CD4-positive, alpha-beta T cell treated with Interleukin-2 at 100 ng/mL for 4 hours (primary cell): ENCODE results near the gene FAM204A.

Source experiments
- DNase-seq: peaks from one replicate; pipeline ENCODE4 v3.0.0-alpha.2; 2020; ENCODE audit warnings: low spot score

FAM204A gene

GRCh38 chr10:118282670-118283069 lies 59.5 kb downstream of the FAM204A start:
- no peak for DNase-seq

GRCh38 chr10:118278649-118279048 lies 63.5 kb downstream of the FAM204A start:
- DNase-seq, result no peak

- no peak for DNase-seq
Observed at GRCh38 chr10:118277871-118278270, 64.3 kb downstream of the FAM204A start.

- no peak for DNase-seq
Observed at GRCh38 chr10:118276727-118277126, 65.4 kb downstream of the FAM204A start.

DNA sequence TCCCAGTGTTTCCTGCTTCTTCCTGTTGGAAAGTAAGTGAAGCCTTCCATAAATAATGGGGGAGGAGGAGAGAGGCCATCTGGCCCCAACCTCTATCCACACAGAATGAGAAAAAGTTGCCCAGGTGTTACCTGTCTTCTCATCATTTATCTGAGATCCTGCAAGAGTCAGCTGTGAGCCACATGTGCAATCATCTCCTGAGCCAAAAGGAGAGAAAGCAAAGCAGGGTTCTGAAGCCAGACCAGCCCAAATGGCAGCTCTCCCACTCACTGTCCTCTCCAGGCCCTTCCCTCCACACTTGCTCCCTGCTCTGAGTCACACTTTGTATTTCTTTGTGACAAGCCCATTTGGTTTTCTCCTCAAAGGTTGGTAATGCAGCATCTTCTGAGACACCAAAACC lies 65.9 kb downstream of the FAM204A start:
- DNase-seq, result no peak

- no peak for DNase-seq
Observed at GRCh38 chr10:118273662-118274061, 68.5 kb downstream of the FAM204A start.

- DNase-seq, result no peak
Observed at GRCh38 chr10:118272767-118273166, 69.4 kb downstream of the FAM204A start.

- no peak for DNase-seq
Observed at GRCh38 chr10:118272149-118272721, 69.9 kb downstream of the FAM204A start.

DNA sequence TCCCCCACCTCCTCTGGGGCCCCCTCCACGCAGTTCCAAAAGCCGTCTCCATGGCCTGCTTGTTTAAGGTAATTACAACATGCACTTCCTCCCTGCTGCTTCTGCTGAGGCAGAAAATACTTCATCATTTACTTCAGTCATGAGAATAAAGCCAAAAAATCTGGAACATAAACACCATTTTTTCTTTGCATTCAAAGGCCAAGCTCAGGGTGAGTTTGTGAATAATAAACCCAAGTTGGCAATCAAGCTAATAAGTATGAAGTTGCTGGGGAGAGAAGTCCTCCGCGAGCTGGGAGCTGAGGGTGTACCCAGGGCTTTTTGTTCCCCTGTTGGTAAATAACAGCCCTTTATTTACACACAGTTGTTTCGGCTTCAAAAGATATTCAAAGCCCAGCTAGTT lies 70.5 kb downstream of the FAM204A start:
- DNase-seq, result no peak

GRCh38 chr10:118266098-118266748 lies 75.9 kb downstream of the FAM204A start:
- DNase-seq, result no peak

- no peak for DNase-seq
Observed at GRCh38 chr10:118264838-118265470, 77.2 kb downstream of the FAM204A start.

GRCh38 chr10:118264252-118264651 lies 77.9 kb downstream of the FAM204A start:
- no peak for DNase-seq

DNA sequence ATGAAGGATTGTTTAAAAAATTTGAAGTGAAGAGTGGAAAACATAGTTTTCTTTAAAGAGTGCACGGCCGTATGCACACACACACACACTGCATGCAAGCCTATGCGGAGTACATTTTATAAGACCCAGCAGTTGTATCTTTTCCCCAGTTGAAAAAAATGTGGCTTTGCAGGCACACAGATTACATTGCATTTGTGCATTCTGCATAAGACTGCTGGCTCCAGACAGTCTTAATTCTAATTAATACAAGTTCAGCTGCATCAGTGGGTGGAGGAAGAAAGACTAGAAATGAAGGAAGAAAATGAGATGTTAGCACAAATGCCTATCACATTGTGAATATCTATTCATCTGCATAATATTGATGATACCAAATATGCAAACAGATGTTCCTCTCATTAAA lies 79.6 kb downstream of the FAM204A start:
- no peak for DNase-seq

- no peak for DNase-seq
Observed at GRCh38 chr10:118259288-118259906, 82.7 kb downstream of the FAM204A start.

DNA sequence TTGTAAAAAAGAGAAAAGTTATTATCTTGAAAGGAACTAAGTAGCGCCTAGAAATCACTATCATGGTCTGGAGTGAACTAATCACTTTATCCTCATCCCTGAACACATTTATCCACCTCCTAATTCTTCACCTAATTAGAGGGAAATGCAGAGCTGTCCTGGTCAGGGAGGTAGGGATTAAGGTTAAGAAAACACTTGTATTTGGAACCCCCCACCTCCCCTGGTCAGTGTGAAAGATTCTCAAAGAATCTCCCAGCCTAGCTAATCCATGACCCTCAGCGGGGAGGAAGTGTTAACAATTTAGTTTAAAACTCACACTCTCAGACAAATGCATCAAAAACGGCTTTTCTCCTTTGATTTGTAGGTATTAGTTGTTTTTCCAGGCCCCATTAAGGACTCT lies 83.8 kb downstream of the FAM204A start:
- DNase-seq, result no peak

DNA sequence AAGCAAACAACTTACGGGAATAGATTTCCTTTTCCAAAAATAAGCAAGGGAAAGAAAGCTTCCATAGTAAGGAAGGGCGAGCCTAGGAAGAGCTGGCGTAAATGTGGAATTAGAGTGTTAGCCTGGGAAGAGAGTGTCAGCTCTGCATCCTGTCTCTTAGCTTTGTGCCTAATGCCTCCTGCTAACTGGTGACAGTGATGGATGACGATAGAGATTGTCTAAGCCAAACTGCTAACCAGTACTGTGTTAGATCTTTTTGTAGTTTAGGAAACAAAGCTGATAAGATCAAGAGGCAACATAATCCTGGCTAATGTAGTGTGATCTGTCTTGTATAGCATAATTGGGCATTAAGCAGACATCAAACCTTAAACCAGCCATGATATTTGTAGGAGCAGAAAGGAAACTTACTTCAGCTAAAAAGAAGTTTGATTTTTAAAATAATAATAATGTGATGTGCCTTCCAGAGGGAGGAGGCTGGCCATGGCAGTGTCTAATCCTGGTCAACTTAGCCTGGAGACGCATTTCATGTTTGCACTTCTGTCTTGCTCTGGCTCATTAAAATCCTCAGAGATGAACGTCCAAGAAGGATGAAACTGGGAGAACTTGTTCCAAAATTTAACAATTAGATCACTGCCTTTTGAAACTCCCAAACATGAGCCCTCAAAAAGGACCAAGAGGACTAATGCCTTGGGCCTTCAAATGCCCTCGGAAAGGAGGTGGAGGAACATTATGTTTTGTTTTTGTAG lies 85.1 kb downstream of the FAM204A start:
- DNase-seq, result no peak

GRCh38 chr10:118256209-118256608 lies 85.9 kb downstream of the FAM204A start:
- DNase-seq, result no peak

GRCh38 chr10:118255355-118255754 lies 86.8 kb downstream of the FAM204A start:
- DNase-seq, result no peak

- no peak for DNase-seq
Observed at GRCh38 chr10:118254654-118255053, 87.5 kb downstream of the FAM204A start.

GRCh38 chr10:118253397-118253796 lies 88.7 kb downstream of the FAM204A start:
- no peak for DNase-seq

DNA sequence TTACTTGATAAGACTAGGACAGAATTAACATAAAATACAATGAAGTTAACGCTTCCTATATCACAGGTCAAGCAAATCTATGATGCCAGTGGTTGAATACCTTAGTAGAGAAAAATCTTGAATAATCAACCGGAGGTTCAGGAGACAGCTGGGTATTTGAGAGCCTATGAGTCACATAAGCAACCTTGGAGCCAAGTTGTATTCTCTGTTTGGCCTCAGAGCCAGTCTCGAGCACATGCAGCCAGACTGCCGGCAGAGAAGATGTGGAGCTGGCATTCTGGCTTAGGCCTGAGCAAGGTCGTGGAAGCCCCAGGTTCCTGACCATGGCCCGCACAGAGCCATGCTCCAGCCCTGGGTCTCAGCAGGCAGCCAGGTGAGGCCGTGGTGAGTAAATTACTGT lies 90.3 kb downstream of the FAM204A start:
- no peak for DNase-seq

DNA sequence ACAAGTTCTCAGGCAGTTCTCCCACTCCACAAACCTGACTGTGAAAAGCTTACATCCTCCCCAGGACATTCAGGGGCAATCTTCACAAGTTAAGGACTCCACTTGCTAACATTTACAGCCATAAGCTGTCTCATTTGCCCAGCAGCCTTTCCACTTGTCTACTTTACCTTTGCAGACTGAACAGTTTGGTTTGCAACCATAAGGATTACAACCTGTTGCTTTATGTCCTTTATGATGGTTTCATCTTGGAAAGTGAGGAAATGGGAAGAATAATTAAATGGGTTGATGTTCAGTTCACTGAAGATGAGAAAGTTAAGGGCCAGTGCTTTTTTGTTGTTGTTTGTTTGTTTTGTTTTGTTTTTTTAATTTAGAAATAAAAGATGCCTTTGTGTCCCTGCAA lies 92.4 kb downstream of the FAM204A start:
- DNase-seq, result no peak
